ENCODE measurements around the gene TGDS.

DNA sequence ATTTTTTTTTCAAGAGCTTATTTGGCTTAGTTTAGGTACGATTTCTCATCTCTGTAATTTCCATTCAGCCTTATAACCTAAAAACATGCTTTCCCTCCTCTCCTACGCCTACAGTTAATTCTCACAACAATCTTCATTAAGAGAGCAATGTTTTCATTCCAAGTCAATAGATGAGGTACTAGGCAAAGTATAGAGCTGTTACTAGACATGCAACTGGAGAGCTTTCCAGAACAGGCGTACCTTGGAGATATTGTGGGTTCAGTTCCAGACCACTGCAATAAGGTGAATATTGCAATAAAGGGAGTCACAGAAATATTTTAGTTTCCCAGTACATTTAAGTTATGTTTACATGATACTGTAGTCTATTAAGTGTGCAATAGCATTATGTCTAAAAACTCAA, 34.8 kb downstream of the TGDS start:
- TF ChIP-seq POLR2AphosphoS5 (IDR thresholded peaks at IDR 0.05; ENCODE audit: low read depth) (no peak), SPI1 (IDR thresholded peaks at IDR 0.05; ENCODE audit: borderline replicate concordance, low read depth) (no peak), GABPA (IDR thresholded peaks at IDR 0.05; ENCODE audit: low read depth) (no peak)
- TF ChIP-seq, protein P1, sequence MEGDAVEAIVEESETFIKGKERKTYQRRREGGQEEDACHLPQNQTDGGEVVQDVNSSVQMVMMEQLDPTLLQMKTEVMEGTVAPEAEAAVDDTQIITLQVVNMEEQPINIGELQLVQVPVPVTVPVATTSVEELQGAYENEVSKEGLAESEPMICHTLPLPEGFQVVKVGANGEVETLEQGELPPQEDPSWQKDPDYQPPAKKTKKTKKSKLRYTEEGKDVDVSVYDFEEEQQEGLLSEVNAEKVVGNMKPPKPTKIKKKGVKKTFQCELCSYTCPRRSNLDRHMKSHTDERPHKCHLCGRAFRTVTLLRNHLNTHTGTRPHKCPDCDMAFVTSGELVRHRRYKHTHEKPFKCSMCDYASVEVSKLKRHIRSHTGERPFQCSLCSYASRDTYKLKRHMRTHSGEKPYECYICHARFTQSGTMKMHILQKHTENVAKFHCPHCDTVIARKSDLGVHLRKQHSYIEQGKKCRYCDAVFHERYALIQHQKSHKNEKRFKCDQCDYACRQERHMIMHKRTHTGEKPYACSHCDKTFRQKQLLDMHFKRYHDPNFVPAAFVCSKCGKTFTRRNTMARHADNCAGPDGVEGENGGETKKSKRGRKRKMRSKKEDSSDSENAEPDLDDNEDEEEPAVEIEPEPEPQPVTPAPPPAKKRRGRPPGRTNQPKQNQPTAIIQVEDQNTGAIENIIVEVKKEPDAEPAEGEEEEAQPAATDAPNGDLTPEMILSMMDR (IDR thresholded peaks at IDR 0.05; ENCODE audit: insufficient read depth, low read length) = no peak
- TF ChIP-seq, protein P2, sequence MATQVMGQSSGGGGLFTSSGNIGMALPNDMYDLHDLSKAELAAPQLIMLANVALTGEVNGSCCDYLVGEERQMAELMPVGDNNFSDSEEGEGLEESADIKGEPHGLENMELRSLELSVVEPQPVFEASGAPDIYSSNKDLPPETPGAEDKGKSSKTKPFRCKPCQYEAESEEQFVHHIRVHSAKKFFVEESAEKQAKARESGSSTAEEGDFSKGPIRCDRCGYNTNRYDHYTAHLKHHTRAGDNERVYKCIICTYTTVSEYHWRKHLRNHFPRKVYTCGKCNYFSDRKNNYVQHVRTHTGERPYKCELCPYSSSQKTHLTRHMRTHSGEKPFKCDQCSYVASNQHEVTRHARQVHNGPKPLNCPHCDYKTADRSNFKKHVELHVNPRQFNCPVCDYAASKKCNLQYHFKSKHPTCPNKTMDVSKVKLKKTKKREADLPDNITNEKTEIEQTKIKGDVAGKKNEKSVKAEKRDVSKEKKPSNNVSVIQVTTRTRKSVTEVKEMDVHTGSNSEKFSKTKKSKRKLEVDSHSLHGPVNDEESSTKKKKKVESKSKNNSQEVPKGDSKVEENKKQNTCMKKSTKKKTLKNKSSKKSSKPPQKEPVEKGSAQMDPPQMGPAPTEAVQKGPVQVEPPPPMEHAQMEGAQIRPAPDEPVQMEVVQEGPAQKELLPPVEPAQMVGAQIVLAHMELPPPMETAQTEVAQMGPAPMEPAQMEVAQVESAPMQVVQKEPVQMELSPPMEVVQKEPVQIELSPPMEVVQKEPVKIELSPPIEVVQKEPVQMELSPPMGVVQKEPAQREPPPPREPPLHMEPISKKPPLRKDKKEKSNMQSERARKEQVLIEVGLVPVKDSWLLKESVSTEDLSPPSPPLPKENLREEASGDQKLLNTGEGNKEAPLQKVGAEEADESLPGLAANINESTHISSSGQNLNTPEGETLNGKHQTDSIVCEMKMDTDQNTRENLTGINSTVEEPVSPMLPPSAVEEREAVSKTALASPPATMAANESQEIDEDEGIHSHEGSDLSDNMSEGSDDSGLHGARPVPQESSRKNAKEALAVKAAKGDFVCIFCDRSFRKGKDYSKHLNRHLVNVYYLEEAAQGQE (IDR thresholded peaks at IDR 0.05; ENCODE audit: insufficient replicate concordance, low read depth) = no peak
